Mucosa of descending colon (tissue), 3 donors: Measurements from ENCODE around the gene PGM2. TPM values are rescaled to one million over a fixed set of nuclear protein-coding genes. Genes with fewer than 3 reads are reported as not detected.

Experiments
- ATAC-seq: fragments of 200-7000 bp; cut with Tn5 transposase; one replicate; pipeline ENCODE4 v1.9.1; 2020; ENCODE audit warnings: mild to moderate bottlenecking, moderate library complexity
- DNase-seq, 3 donors: peaks; one replicate each; pipeline ENCODE4 v3.0.0-alpha.2; 2020
- H3K36me3 ChIP-seq: fragments of 200-600 bp; one replicate; pipeline ENCODE4 v1.8.0; 2021; ENCODE audit warnings: low read depth, mild to moderate bottlenecking
- H3K4me1 ChIP-seq: fragments of 200-600 bp; one replicate; pipeline ENCODE4 v1.8.0; 2021; ENCODE audit warnings: low read depth, mild to moderate bottlenecking
- H3K4me3 ChIP-seq: fragments of 200-600 bp; one replicate; pipeline ENCODE4 v1.8.0; 2021; ENCODE audit warnings: mild to moderate bottlenecking
- H3K9me3 ChIP-seq: fragments of 200-600 bp; one replicate; pipeline ENCODE4 v1.8.0; 2021; ENCODE audit warnings: mild to moderate bottlenecking
- intact Hi-C, 2 donors: fragments of 100-400 bp; cut with DNase I in 1 of 2; cut with micrococcal nuclease in 1 of 2; formaldehyde crosslinking; loops; one replicate each; pipeline versions ENCODE4 v1.11.0 to v1.11.1; 2022; cut with DNase I, micrococcal nuclease
- total RNA-seq, 3 donors: library from RNA; stranded (reverse); fragmentation: NEBNext Ultra II Directional in 2 of 3; extraction: Animal tissue kit (Norgen Biotek cat#: 25700) in 2 of 3; gene quantifications; one replicate each; pipeline versions ENCODE4 v1.2.1 to v1.2.4, GENCODE V29; 2021 to 2023
- TF ChIP-seq, protein P1 (sequence below): fragments of 200-600 bp; IDR thresholded peaks from one replicate; pipeline ENCODE4 v1.8.0; 2022; ENCODE audit warnings: antibody characterized with exemption, mild to moderate bottlenecking
- donor health status: DM: no; HTN: no; CAD: no; lungs with moderate emphysema.
- donor health status: DM: no; HTN: no; CAD: no.
- donor health status: DM: no; HTN: yes; CAD: no.

Gene PGM2
- total RNA-seq, 3 donors from 2014 or later: 22.1 to 36.8 (median 27.4) TPM

DNA sequence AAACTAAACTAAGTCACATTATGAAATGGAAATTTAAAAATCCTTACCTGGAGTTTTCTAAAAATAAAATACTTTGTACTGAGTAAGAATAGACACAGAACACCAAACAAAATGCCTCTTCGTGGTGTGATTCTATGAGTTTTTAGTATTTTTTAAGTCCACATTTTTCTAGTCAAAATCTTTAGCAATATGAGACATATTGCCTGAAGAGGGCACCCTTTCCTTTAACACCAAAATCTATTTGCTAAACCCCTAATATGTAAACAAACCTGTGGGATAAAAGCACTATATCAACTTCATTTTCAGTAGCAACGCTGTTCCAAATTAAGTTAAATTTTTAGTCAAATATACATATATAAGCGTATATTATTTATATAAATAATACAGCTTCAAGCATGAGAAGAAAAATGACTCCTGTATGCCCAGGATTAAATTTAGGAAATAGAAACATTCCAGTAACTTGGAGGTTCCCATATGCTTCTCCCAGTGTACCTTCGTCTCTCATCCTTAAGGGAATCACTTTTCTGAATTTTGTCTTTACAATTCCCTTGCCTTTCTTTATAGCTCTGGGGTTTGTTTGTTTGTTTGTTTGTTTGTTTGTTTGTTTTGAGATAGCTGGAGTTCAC is 23.0 kb upstream of the PGM2 start:
- peak in 1 of 3 donors; percentile 61 for DNase-seq
- no peak for ATAC-seq
- TF ChIP-seq, protein P1, sequence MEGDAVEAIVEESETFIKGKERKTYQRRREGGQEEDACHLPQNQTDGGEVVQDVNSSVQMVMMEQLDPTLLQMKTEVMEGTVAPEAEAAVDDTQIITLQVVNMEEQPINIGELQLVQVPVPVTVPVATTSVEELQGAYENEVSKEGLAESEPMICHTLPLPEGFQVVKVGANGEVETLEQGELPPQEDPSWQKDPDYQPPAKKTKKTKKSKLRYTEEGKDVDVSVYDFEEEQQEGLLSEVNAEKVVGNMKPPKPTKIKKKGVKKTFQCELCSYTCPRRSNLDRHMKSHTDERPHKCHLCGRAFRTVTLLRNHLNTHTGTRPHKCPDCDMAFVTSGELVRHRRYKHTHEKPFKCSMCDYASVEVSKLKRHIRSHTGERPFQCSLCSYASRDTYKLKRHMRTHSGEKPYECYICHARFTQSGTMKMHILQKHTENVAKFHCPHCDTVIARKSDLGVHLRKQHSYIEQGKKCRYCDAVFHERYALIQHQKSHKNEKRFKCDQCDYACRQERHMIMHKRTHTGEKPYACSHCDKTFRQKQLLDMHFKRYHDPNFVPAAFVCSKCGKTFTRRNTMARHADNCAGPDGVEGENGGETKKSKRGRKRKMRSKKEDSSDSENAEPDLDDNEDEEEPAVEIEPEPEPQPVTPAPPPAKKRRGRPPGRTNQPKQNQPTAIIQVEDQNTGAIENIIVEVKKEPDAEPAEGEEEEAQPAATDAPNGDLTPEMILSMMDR: peak; percentile 3
- Histone ChIP-seq H3K4me1 (no peaks in the 10 kb centered on the region), H3K36me3 (no peaks in the 10 kb centered on the region), H3K4me3 (no peak overlapping the region), H3K9me3 (no peaks in the 10 kb centered on the region)
- intact Hi-C loops: loop anchor here in 1 of 2 donors (5.0 kb wide), 1 partner anchor 234 kb away; no protein-coding TSS in a partner anchor

DNA sequence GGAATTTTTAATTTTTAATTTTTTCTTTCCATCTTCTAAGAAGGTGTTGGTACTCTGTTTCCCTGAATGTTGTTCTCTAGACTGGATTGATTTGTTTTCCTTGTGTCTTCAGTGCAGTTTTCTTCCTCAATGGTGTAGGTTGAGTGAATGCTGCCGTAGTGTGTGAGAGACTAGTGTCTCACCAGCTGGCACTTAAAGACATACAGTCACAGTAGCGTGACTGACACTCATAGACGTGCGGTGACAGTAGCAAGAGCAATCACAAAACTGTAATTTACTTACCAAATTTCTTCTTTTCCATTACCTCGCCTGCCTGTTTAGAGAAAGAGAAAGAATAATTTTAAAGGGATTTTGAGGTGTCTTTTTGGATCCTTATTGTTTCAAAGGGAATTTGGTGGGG is 21.4 kb upstream of the PGM2 start:
- H3K4me1 ChIP-seq: no peaks in the 10 kb centered on the region
- no peak for ATAC-seq
- H3K9me3 ChIP-seq: no peaks in the 10 kb centered on the region
- H3K4me3 ChIP-seq: no peak overlapping the region
- H3K36me3 ChIP-seq: no peaks in the 10 kb centered on the region
- intact Hi-C loops: no loop called here
- TF ChIP-seq, protein P1: no peak
- DNase-seq: no peak

DNA sequence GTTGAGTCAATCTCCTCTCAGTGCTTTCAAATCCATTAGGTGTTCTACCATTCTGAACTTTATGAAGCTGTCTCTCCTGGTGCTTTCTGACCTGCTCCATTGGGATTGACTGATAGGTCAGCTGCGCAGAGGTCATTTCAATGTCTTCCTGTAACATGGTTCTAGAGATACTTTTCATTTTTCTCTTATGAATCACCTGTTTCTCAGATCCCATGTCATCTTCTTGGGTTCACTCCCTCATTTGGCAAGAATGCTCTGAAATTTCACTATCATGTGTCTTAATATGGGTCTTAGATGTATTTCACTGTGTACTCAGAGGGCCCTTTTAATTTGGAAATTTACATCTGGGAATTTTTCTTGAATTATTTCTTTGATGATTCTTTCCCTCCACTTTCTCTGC is 13.8 kb upstream of the PGM2 start:
- TF ChIP-seq, protein P1: no peak
- ATAC-seq (no peak), DNase-seq (no peak)
- H3K4me3 ChIP-seq: no peak overlapping the region
- no peaks in the 10 kb centered on the region for H3K36me3 ChIP-seq
- H3K9me3 ChIP-seq: no peaks in the 10 kb centered on the region
- intact Hi-C loops: no loop called here
- H3K4me1 ChIP-seq: no peaks in the 10 kb centered on the region

DNA sequence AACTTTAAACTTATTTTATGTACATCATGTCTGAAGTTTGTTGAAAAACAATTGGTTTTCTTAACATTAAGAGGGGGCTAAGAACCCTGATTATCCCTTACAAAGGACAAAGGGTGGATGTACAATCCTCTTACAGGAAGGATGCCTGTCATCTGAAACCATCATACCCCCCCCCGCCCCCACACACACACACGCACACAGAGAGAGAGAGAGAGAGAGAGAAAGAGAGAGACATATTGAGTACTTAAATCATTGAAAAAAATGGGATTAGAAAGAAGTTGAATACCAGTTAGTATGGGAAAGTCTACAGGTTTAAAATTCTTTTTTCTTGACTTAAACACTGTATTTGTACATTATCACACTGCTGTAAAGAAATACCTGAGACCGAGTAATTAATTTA is 10.9 kb upstream of the PGM2 start:
- intact Hi-C loops: no loop called here
- TF ChIP-seq, protein P1: no peak
- no peaks in the 10 kb centered on the region for H3K36me3 ChIP-seq

DNA sequence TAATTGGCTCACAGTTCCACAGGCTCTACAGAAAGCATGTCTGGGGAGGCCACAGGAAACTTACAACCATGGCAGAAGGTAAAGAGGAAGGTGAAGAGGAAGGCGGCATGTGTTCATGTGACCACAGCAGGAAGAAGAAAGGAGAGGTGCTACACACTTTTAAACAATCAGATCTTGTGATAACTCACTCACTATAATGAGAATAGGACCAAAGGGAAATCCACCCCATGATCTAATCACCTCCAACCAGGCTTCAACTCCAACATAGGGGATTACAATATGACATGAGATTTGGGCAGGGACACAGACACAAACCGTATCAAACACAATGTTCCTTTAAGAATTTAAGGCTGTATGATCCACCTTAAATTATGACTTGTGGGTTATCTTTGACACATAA is 10.5 kb upstream of the PGM2 start:
- no peak for DNase-seq
- ATAC-seq: peak; percentile 63

More for the DNA sequence above, 10.9 kb upstream of the PGM2 start:
- DNase-seq (no peak), ATAC-seq (no peak)
- H3K4me1 ChIP-seq: no peaks in the 10 kb centered on the region
- H3K4me3 ChIP-seq: no peak overlapping the region
- H3K9me3 ChIP-seq: peaks cover 2% of the 10 kb centered on the region

More for the DNA sequence above, 10.5 kb upstream of the PGM2 start:
- Histone ChIP-seq H3K9me3 (peaks cover 2% of the 10 kb centered on the region), H3K4me3 (no peak overlapping the region), H3K36me3 (no peaks in the 10 kb centered on the region), H3K4me1 (no peaks in the 10 kb centered on the region)
- TF ChIP-seq, protein P1: no peak
- intact Hi-C loops: no loop called here
